ENCODE data around the gene HLA-F. TPM values are rescaled to one million over a fixed set of nuclear protein-coding genes. Genes with fewer than 3 reads are reported as not detected.

Gene HLA-F
- 4.8 and 8.4 TPM in 2 replicates for total RNA-seq

DNA sequence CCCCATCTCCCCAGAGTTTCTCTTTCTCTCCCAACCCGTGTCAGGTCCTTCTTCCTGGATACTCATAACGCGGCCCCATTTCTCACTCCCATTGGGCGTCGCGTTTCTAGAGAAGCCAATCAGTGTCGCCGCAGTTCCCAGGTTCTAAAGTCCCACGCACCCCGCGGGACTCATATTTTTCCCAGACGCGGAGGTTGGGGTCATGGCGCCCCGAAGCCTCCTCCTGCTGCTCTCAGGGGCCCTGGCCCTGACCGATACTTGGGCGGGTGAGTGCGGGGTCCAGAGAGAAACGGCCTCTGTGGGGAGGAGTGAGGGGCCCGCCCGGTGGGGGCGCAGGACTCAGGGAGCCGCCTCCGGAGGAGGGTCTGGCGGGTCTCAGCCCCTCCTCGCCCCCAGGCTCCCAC, at the start of gene HLA-F:
Gene HLA-F (plus strand): TSS at position 173 of the 404 bp plus-strand sequence. CDS start 30 bp downstream, at position 203.

GRCh38 chr6:29680904-29681303, 42.3 kb upstream of the HLA-F start, which contains the start of gene ZFP57:
ZFP57 (minus strand) TSS chr6:29681152; CDS start chr6:29677003, 4,149 bp downstream.

Small RNA genes lying within 50 kb of the gene (small RNA-seq; reads per million reads assigned to genes)
- gene AL645939.2 (not detected), gene AL645939.3 (not detected), gene AL645939.4 (not detected), gene RF00019 (not detected)

Other genes starting within 250 kb of the HLA-F start
- gene MAS1L, start 235.5 kb upstream of the HLA-F start, total RNA-seq, result not detected in 2 replicates
- not detected in 2 replicates for gene UBD, start 163.7 kb upstream of the HLA-F start, total RNA-seq
- gene OR2H2, start 138.3 kb upstream of the HLA-F start, total RNA-seq, result not detected in 2 replicates
- 11.4 and 13.1 TPM in 2 replicates for gene GABBR1, start 90.3 kb upstream of the HLA-F start, total RNA-seq
- not detected in 2 replicates for gene MOG, start 66.3 kb upstream of the HLA-F start, total RNA-seq
- 0.73 and 2.7 TPM in 2 replicates for gene ZFP57, start 42.3 kb upstream of the HLA-F start, total RNA-seq
- gene HLA-G, start 104.4 kb downstream of the HLA-F start, total RNA-seq, result 0.20 TPM in 1 of 2 replicates, not detected in the other
- 200 and 228 TPM in 2 replicates for gene HLA-A, start 219.1 kb downstream of the HLA-F start, total RNA-seq

All from subcutaneous preadipocyte (primary cell).